ENCODE data around the gene ADARB1. TPM values are rescaled to one million over a fixed set of nuclear protein-coding genes. Genes with fewer than 3 reads are reported as not detected.

The ADARB1 gene
- total RNA-seq, 1 experiment from 2014 or later, result 15.8 TPM

DNA sequence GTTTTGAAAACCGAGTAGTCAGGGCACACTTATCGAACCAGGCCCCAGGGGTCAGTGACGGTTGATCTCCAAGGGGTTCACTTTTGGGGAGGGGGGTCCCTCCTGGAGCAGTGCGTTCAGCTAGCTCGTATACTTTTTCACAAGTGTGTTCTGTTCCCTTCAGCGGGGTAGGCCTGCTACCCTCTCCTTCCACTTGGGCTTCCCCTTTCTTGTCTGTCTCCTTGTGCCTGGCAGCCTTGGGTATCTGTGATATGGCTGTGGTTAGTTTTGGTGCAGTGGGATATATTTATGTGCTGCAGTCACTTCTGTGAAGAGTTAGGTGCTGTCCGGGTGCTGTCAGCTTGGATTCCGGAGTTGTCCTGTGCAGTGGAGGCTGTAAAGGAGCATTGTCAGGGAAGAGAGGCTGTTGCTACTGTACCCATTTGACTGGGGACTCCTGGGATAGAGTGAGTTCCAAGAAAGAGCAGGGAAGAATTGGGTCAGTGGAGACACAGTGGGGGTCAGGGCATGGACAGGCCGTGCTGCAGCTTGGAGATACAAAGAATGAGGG is 29.7 kb downstream of the ADARB1 start:
- no peak for DNase-seq
- no peaks in the 10 kb centered on the region for H3K9me3 Mint-ChIP-seq
- Histone ChIP-seq H2AFZ (ENCODE audit: low read length) (no peak overlapping the region), H3K4ac (ENCODE audit: low read depth, low read length) (no peak overlapping the region), H3T11ph (ENCODE audit: low read length) (no peak overlapping the region), H4K91ac (ENCODE audit: insufficient read length, low read depth, low read length) (no peak overlapping the region), H3K27ac (ENCODE audit: insufficient read length, low read depth, low read length) (no peak overlapping the region), H2BK12ac (ENCODE audit: insufficient read length, low read depth, low read length) (no peak overlapping the region), H2BK20ac (ENCODE audit: low read depth, low read length, poor library complexity, severe bottlenecking) (no peak overlapping the region), H3K79me2 (ENCODE audit: insufficient read depth, low read length) (no peaks in the 10 kb centered on the region), H4K20me1 (ENCODE audit: control insufficient read depth, insufficient read depth, insufficient read length) (no peaks in the 10 kb centered on the region), H3K79me1 (ENCODE audit: insufficient read depth, low read depth, low read length, poor library complexity, severe bottlenecking) (no peaks in the 10 kb centered on the region), H3K23ac (ENCODE audit: insufficient read length, low read depth, low read length) (no peak overlapping the region), H3K9me3 (ENCODE audit: control insufficient read depth, low read depth, low read length) (no peaks in the 10 kb centered on the region), H3K9ac (ENCODE audit: extremely low read depth, insufficient read length, low read length) (no peak overlapping the region), H3K56ac (ENCODE audit: insufficient read length, low read depth, low read length) (no peak overlapping the region), H3K27me3 (ENCODE audit: insufficient read depth, low read length) (no peaks in the 10 kb centered on the region), H3K23me2 (ENCODE audit: insufficient read length, low read depth, low read length, poor library complexity, severe bottlenecking) (no peaks in the 10 kb centered on the region), H3K14ac (ENCODE audit: insufficient read depth, low read length) (no peak overlapping the region), H4K8ac (replicated peaks; ENCODE audit: insufficient read length, low read depth, low read length) (no peak overlapping the region), H3K4me2 (ENCODE audit: insufficient read depth, insufficient read length, low read length) (no peak overlapping the region), H2BK15ac (ENCODE audit: low read depth, low read length) (no peak overlapping the region), H2BK120ac (ENCODE audit: low read depth, low read length, poor library complexity, severe bottlenecking) (no peak overlapping the region), H2BK5ac (ENCODE audit: insufficient read length, low read length) (no peak overlapping the region), H4K5ac (ENCODE audit: insufficient read length, low read depth, low read length) (no peak overlapping the region), H2AK5ac (ENCODE audit: insufficient read length, low read length) (no peak overlapping the region), H3K4me1 (ENCODE audit: insufficient read depth, low read length) (no peaks in the 10 kb centered on the region), H3K18ac (ENCODE audit: insufficient read length, low read depth, low read length) (no peak overlapping the region)
- H3K27me3 Mint-ChIP-seq (ENCODE audit: low read depth), result no peaks in the 10 kb centered on the region
- H3K27ac Mint-ChIP-seq, result no peak overlapping the region
- H3K4me3 Mint-ChIP-seq, result no peak overlapping the region; a peak in 1 of 5 replicates
- TF ChIP-seq, protein P1, sequence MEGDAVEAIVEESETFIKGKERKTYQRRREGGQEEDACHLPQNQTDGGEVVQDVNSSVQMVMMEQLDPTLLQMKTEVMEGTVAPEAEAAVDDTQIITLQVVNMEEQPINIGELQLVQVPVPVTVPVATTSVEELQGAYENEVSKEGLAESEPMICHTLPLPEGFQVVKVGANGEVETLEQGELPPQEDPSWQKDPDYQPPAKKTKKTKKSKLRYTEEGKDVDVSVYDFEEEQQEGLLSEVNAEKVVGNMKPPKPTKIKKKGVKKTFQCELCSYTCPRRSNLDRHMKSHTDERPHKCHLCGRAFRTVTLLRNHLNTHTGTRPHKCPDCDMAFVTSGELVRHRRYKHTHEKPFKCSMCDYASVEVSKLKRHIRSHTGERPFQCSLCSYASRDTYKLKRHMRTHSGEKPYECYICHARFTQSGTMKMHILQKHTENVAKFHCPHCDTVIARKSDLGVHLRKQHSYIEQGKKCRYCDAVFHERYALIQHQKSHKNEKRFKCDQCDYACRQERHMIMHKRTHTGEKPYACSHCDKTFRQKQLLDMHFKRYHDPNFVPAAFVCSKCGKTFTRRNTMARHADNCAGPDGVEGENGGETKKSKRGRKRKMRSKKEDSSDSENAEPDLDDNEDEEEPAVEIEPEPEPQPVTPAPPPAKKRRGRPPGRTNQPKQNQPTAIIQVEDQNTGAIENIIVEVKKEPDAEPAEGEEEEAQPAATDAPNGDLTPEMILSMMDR (conservative IDR thresholded peaks at IDR 0.05), result no peak
- H3K36me3 Mint-ChIP-seq (ENCODE audit: insufficient read depth in 1 of 3, low read depth in 3 of 3), result no peaks in the 10 kb centered on the region
- H3K4me1 Mint-ChIP-seq, result peaks cover 12 to 13% of the 10 kb centered on the region in 2 experiments
- WGBS (ENCODE audit: extremely low coverage, insufficient read length, low lambda C conversion rate), result no CpG with 5 or more reads among the region's 9 CpGs
